PFSK-1 (cell line): ENCODE data around the gene CD48.

ENCODE experiments used
- SIN3A ChIP-seq: IDR thresholded peaks from 2 replicates; pipeline ENCODE4 v1.6.1; 2012; ENCODE audit warnings: mild to moderate bottlenecking, low read length, moderate library complexity, borderline replicate concordance; ENCODE audit not compliant: insufficient read depth
- TF ChIP-seq, protein P1 (sequence below), 2 experiments: IDR thresholded peaks; 2 replicates each; pipeline versions ENCODE4 v1.6.1 to v1.8.0; 2011 to 2012; ENCODE audit warnings: low read depth in 2 of 2, low read length in 2 of 2, control low read depth in 1 of 2, inconsistent platforms in 1 of 2, mild to moderate bottlenecking in 1 of 2, moderate library complexity in 1 of 2; ENCODE audit not compliant: insufficient read depth in 1 of 2

DNA sequence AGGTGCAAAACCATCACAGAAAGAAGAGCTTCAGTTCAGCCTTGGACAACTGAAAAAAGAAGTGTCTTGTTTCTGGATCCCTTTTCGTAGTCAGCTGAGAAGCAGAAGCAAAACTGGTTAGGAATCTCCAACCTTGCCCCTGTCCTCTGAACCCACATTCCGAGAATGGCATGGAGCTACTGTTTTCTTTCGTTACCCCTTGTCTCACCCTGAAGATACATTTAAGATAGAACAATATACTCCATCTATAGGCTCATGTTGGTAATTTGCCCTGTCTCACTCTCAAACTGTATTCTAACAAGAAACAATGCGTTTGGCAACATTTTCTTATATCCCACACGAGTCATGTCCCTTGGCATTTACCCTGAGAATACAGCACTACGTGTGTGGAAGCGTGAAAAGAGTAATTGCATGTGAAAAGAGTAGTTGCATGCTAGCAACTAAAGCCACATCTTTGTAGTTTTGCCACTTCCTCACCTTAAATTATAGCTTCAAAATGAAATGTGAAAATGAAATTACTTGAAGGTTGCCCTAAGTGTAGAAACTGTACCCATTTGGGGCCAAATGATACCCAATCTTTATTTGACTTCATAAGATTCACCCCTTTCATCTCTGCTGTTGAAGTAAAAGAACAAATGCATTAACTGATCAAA lies 32.7 kb upstream of the CD48 start:
- TF ChIP-seq, protein P1, sequence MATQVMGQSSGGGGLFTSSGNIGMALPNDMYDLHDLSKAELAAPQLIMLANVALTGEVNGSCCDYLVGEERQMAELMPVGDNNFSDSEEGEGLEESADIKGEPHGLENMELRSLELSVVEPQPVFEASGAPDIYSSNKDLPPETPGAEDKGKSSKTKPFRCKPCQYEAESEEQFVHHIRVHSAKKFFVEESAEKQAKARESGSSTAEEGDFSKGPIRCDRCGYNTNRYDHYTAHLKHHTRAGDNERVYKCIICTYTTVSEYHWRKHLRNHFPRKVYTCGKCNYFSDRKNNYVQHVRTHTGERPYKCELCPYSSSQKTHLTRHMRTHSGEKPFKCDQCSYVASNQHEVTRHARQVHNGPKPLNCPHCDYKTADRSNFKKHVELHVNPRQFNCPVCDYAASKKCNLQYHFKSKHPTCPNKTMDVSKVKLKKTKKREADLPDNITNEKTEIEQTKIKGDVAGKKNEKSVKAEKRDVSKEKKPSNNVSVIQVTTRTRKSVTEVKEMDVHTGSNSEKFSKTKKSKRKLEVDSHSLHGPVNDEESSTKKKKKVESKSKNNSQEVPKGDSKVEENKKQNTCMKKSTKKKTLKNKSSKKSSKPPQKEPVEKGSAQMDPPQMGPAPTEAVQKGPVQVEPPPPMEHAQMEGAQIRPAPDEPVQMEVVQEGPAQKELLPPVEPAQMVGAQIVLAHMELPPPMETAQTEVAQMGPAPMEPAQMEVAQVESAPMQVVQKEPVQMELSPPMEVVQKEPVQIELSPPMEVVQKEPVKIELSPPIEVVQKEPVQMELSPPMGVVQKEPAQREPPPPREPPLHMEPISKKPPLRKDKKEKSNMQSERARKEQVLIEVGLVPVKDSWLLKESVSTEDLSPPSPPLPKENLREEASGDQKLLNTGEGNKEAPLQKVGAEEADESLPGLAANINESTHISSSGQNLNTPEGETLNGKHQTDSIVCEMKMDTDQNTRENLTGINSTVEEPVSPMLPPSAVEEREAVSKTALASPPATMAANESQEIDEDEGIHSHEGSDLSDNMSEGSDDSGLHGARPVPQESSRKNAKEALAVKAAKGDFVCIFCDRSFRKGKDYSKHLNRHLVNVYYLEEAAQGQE (IDR thresholded peaks at IDR 0.05; ENCODE audit: insufficient read depth in 1 of 2, low read depth in 2 of 2, low read length in 2 of 2) = no peak
- TF ChIP-seq SIN3A = no peak
